ENCODE results near the gene LCA5L.
"Not testable (repeated sequence)": the region's sequence is repeated elsewhere in the genome, so short reads cannot be mapped to it uniquely, and the experiment has no call there.

The LCA5L gene

DNA sequence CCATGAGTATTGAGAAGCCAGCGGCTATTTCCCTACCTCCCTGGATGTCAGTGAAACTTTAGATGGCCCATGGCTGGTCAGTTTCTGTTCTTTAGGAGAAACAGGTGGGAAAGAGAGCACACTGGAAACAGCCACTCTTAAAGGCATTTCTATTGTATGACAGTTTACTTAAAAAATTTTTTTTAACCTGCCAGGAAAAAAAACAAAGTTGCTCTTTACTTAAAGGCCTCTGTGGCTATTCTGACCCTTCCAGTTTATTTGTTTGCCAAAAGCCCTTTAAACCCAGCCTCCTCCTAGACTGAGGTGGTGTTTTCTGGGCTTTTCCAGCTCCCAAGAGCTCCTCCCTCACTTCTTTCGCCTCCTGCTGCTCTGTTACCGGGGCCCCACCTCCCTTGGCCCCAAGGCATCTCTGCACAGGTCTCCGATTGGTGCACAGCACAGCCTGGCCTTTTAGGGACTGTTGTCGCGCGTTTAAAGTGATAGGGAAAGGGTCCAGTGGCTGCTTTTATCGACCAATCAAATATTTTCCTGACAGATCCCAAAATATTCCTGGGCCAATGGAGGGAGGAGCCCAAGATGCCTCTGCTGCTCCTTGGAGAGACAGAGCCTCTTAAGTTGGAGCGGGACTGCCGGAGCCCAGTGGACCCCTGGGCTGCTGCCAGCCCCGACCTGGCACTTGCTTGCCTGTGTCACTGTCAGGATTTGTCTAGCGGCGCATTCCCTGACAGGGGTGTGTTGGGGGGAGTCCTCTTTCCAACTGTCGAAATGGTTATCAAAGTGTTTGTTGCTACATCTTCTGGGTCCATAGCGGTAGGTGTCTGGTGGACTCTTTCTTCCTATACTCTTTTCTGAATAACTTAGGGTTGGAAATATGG is 6.0 kb upstream of the LCA5L start, which contains the start of gene SH3BGR:
Gene SH3BGR (plus strand): TSS at position 639 of the 875 bp plus-strand sequence. CDS start 127 bp downstream, at position 766.
- no peak for DNase-seq

DNA sequence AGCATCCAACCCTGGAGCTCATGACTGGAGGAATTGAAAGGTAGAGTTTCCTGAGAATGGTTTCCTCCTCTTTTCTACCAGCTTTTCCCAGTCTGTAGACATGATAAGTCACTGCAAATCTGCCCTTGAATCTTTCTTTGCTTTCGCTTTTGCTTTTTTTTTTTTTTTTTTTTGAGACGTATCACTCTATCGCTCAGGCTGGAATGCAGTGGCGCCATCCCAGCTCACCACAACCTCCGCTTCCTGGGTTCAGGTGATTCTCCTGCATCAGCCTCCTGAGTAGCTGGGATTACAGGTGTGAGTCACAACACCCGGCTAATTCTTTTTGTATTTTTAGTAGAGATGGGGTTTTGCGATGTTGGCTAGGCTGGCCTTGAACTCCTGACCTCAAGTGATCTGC is 1.7 kb upstream of the LCA5L start:
- no peak for DNase-seq

DNA sequence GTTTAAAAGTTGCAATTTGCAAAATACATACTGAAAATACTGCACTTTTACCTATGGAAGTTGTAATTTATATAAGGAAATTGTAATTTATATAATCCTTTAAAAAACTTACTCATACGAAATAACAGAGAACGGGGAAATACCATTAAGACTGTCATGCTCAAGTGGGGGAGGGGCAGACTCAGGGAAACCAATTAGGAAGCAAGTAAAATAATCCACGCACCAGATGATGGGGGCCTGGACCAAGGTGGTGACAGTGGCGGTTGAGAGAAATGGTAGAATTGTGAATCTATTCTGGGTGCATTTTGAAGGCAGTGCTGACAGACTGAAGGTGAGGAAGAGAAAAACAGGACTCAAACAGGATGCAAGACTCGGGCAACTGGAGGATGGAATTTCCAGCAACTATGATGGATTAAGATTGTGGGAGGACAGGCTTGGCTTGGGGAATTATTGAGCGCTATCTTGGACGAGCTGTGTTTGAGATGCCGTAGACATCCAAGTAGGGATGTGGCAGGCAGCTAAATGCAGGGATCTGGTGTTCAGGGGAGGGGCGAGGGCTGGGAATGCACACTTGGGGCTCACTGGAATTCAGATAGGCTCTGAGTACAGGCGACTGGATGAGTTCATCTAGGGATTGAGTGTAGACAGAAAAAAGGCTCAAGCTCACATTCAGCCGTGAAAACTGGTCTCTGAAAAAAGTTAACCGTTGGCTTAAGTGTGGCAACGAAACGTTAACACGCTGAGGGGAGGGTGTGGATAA is 977 bp downstream of the LCA5L start:
- DNase-seq = peak in 1 of 2 experiments; percentile 7

DNA sequence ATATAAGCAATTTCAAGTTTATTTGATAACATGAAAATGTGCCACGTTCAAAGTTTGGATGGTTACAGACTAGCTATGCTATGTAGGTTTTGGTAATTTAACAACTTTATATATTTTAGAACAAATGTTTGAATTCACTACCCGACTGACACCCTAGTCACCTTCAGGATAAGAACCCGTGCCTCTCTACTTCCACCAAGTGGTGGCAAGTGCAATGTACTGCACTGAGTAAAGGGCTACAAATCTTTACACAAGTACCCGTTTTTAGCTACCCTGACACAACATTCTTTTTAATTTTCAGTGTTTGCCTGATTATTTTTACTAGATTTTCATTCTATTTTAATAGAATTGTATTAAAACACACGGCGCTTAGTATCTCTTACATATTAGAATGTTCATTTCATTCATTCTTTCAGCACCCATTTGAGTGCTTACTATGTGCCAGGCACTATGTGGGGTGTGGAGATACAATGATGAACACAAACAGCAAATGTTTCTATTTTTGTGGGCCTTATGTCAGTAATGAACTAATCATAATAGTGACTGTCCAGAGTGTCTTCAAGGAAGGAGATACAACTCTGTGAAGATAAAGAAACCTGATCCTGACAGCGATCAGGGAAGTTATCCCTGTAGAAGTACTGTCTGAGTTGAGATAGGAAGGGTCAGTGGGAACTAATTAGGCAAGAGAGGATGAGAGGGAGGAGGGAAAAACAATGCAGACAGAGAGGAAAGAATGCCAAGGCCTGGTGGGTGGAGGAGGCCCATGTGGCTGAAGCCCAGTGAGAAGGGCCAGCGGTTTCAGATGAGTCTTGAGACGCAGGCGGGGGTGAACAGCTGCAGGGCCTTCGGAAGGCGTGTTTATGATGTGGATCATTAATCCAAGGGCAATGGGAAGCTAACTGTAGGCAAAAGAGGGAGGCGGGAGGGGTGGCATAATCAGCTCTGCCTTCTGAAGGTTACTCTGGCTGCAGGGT is 3.8 kb downstream of the LCA5L start:
- DNase-seq = peak in 1 of 2 experiments; percentile 30

DNA sequence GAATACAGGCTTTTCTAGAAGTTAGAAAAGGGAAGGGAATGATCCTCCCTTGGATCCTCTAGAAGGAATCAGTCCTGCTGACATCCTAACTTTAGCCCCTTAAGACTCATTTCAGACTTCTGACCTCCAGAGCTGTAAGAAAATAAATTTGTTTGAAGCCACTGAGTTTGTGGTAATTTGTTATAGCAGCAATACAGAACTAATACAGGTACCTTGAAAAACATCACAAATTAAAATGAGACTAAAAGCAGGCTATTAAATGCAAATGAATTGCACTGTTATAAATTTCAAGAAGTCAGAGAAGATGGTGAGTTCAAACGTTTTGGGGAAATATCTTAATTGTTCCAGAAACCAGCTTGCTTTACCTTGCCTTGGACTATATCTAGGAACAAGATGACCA is 6.3 kb downstream of the LCA5L start:
- no peak for DNase-seq

DNA sequence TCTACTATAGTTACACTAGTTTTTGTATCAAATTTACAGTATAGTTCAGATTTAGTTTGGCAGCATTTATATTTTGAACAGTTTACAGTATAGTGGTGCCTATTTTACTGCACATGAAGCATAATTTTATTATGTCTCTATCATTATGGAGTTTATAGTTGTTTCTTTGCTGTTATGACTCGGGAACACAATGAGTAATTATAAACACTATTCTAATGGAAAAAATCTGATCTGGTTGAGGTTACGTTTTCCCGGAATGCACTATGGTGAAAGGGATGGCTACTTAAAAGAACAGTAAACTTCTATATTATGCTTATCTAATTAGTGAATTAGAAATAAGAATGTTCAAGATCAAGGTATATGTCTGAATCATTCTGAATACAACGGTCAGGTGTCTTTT is 10.6 kb downstream of the LCA5L start:
- DNase-seq = no peak

DNA sequence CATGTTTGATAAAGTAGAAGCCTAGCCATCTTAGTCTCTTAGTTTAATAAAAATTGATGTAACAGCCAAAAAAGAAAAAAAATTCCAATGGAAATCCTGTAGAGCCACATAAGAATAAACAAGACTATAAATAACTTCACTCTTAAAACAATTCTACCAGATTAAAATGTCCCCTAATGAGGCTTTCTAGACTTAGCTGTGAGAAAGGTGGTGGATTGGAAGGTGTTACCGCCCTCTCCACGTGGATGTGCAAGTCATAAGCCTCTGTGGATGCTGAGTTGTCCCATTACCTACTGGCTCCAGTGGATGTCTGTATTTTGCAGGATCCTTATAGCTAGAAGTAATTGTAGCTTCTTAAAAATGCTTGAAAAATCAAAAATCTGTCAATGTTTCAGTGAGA is 14.6 kb downstream of the LCA5L start:
- no peak for DNase-seq

DNA sequence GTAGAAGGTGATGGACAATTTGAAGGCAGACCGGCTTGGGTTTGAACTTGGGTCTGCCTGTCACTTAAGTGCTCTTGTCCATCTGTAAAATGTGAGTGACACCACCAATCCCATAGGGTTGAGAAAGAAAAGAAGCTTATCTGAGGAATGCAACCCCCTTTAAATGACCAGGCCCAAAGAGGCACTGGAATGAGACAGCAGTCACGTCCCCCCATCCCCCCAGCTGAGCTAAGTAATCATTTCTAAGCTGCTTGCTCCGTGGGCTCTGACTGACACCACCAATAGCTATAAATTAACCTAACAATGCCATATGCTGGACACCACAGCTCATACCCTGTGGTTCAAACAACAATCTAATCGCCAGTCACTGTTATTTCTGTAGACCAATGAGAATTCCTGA is 15.1 kb downstream of the LCA5L start:
- DNase-seq = no peak

DNA sequence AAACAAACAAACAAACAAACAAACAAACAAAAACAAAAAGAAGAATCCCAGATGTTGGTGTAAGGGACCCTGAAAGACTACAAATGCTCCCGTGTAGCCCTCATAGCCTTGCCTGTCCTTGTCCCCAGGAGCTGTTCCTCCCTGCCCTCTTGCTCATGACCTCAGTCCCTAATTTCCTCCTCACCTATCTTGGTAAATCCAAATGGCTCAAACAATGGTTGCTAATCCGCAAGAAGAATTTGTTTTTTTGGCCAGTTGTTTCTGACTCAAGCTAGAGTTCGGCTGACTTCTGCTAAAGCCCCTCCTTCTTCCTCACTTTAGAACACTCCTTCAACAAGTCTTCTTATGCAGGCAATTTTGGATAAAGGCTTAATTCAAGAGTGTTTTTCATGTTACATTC is 15.6 kb downstream of the LCA5L start:
- DNase-seq = no peak

DNA sequence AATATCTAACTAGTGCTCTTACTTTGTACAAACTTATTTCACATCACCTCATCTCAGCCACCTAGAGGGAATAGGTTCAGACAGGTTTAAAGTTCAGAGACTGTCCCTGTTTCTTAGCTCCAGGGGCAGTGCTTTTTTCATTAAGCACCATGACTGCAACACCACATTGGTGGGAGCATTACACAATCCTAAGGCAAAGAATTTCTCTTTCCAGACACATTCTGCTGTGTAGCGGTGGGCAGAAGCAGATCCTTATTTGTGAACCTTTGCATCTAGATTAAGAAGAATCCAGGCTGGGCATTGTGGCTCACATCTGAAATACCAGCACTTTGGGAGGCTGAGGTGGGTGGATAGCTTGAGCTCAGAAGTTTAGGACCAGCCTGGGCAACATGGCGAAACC is 16.1 kb downstream of the LCA5L start:
- no peak for DNase-seq

DNA sequence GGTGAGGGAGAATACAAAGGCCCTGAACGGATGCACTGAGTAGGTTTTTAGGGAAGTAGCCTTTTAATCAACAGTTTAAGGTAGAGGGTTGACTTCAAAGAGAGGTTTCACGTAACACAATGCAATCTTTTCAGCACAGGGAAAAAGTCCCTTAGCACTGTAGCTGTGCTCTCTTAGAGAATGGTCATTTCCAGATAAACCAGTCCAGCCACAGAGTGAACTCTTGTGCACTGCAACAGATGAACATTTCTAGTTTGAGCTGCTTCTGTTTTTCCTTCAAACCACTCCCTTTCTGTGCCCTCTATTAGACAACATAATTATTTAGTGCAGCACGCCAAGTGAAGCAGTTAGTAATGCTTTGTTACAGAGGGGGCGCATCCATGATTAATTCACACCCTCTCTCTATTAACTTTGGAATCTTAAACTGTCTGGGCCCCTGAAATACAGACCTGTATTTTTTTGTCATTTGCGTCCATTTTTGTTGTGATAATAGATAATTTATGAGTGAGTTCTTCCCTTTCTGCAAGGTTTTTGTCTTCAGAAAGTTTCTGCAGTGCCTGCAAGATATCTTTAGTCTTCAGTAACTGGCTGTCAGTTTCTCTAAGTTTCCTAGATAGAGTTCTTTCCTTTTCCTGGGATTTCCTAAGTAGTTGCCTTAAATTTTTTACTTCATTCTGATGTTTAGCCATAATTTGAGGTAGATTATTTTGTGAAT is 22.9 kb downstream of the LCA5L start:
- DNase-seq = no peak

DNA sequence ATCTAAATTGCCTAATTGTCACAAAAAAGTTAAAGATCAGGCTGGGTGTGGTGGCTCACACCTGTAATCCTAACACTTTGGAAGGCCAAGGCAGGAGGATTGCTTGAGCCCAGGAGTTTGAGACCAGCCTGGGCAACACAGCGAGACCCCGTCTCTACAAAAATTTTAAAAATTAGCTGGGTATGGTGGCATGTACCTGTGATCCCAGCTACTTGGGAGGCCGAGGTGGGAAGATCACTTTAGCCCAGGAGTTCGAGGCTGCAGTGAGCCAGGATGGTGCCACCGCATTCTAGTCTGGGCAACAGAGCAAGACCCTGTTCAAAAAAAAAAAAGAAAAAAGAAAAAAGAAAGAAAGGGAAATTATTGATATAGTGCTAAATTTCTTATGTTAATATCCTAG is 26.4 kb downstream of the LCA5L start:
- not testable (repeated sequence) for DNase-seq

DNA sequence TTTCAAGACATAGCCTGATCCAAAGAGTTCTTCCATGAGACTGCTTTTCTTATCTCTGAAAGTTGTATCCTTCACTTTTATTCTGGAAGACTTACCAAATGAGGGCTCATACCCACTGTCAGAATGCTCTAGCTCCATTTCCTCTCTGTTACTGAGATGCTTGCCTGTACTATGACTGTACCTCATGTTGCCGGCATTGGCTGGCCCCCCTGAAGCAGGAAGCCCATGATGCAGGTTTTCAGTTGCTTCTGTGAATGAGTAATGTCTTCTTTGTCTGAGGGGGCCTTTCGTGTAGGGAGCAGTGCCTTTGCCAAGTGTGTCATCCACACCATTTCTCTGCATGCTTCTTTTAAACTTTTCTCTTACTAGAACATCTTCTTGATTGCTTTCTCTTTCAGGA is 39.5 kb downstream of the LCA5L start:
- DNase-seq = no peak

DNA sequence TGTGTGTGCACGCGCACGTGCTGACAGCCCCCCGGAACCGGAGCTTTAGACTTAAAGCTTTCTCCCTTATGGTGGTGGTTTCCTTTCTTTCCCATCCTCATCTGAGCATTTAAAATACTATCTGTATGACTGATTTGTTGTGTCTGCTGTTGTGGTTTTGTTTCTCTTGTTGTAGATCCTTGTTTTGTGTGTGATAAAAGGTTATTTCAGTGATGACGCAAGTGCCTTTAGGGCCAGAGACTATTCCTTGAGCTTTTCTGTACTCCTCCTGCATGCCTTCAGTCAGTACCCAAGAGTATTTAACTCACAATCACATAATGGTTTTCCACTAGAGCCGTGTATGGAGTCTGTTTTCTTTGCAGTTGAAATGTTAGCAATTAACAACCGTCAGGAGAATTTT is 45.4 kb downstream of the LCA5L start:
- no peak for DNase-seq

DNA sequence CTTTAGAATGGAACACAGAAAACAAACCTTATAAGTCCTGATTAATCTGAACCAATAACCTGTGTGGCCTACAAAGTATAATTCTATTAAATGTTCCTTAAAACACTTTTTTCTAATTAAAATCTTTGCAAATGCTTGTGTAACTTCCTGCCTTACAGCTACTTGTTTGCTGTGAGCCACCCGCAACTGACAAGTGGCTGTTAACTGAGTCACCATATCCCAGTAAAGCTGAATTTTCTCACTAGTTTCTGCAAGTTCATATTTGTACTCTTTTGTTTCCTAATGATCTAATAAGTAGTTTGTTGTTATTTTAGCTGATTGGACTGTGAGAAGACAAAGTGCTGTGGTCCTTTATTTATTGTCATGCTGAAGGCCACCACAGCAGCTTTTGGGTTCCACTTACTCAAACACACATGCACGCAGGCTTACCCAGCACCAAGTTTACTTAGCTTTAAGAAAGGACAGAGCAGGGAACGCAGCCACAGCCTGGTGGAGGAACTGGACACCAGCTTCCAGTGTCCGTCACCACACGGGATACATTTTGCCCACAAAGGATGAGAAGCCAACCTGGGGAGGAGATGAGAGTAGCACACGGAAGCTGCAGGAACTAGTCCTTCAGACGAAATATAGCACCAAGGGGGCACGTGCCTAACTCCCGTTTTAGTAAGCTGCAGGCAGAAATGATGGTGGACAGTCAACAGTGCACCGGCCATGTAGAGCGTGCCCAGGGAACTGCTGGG is 47.8 kb downstream of the LCA5L start:
- DNase-seq = no peak

DNA sequence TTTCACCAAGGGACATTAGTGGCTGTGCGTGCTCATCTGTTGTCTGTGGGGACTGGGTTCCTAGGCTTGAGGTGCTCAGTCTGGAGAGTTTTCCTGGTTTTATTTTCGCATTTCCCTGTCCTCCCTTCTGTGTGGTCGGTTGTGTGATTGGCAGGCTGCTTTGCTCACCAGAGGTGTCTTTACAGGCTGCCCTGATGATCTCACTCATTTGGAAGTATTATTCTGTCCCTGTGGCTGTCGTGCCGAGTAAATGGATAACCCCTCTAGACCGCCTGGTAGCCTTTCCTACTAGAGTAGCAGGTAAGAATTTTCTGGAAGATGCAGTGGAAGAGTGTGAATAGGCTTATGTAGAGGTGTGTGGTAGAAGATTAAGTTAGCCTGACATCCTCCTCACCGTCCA is 52.6 kb downstream of the LCA5L start:
- DNase-seq = no peak

DNA sequence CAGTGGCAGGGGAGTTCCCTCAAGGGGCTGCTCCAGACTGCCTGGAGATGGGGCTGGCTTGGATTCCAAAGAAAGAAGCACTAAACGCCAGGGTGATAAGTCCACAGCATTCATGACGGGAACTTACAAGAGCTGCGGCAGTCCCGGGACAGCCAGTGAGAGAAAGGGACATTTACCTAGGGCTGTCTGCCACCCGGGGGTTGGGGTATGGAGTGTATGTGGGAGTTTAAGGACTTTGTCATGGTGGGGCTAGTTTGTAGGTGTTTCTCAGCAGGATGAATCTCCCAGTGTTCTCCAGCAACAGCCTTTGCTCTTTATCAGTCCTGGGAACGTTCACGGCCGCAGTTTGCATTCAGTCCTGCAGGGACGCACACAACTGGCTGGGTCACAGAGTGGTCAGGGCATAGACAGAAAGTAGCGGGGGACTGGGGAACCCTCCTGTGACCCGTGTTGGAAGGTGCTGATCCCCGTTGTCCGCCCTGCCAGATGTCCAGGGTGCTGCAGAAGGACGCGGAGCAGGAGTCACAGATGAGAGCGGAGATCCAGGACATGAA is 55.3 kb downstream of the LCA5L start:
- no peak for DNase-seq

DNA sequence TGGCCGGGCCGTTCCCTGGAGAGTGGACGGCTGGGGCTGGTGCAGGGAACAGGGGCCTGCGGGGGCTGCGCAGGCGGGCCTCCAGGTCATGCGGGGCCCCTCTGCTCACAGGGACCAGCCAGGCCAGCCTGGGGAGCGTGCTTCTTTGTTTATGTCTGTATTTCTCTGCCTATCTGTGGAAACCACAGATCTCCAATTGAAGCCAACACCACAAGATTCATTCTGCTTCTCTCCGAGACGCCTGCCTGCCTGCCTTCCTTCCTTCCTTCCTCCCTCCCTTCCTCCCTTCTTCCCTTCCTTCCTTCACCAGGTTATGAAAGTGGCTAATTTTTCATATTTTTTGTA is 56.8 kb downstream of the LCA5L start:
- no peak for DNase-seq

DNA sequence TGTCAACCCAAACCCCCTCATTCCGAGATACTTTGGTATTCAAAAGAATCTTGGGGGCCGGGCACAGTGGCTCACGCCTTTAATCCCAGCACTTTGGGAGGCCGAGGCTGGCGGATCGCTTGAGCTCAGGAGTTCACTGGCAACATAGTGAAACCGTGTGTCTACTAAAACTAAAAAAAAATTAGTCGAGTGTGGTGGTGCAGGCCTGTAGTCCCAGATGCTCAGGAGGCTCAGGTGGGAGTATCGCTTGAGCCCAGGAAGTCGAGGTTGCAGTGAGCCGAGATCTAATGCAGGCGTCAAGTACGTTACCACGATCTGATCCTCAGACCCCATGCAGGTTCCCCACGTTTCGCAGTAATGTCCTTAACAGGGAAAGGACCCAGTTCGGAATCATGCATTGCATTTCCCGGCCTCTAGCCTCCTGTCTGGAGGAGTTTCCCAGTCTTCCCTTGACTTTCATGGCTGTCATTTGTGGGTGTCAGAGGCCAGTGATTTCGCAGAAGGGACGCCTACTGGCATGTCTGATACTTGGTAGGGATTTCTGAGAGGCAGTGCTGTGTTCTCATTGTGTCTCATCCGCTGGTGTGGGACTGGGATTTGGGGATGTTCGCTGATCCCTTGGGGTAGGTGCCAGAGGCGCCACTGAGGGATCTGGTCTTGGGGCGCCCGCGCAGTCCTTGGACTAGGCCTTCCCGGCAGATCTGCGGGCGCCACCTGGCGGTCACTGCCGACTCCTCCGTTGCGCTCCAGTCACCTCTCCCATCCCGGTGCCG is 57.4 kb downstream of the LCA5L start:
- peak in 1 of 2 experiments; percentile 75 for DNase-seq

DNA sequence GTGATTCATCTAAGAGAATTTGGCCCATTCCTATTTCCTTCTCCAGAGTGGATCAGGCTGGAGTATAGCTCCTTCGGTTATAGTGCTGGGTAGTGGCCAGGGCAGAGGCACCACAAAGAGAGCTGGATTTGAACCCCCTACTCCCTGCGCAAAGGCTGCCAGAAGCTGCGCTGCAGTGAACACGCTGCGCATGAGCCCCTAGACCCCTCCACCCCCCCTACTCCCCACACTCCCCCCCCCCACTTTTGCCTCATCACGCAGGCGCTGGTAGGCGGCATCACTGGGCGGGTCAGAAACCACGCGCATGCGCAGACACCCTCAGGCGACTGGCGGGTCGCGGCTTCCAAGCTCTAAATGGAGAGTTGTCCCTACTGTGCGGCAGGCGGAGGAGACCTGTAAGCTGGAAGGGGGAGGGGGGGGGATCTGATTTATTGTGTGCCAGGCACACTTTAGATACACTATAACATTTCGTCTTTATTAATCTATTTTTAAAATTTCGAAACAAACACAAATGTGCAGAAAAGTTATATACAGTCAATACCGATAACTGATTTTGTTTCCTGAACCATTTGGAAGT is 58.0 kb downstream of the LCA5L start:
- peak; percentile 47 to 76 for DNase-seq
